Karpas-422 (cell line): ENCODE data around the gene TPP2. TPM values are rescaled to one million over a fixed set of nuclear protein-coding genes. Genes with fewer than 3 reads are reported as not detected.

Experiments used
- DNase-seq: peaks from one replicate; pipeline ENCODE4 v3.0.0-alpha.2; 2015
- H2AFZ ChIP-seq: fragments of 200-600 bp; sonication (generic); 2 replicates; pipeline ENCODE4 v1.6.1; 2014; ENCODE audit warnings: antibody characterized with exemption, low read length, mixed read lengths
- H3K27ac ChIP-seq: fragments of 200-600 bp; sonication (generic); 2 replicates; pipeline ENCODE4 v1.5.1; 2014; ENCODE audit warnings: mild to moderate bottlenecking, low read length, moderate library complexity
- H3K27me3 ChIP-seq: fragments of 200-600 bp; sonication (generic); 2 replicates; pipeline ENCODE4 v1.6.1; 2014; ENCODE audit warnings: low read length, mixed read lengths
- H3K36me3 ChIP-seq: fragments of 200-600 bp; sonication (generic); 2 replicates; pipeline ENCODE4 v1.6.1; 2014; ENCODE audit warnings: low read length, mixed read lengths; ENCODE audit not compliant: insufficient read depth
- H3K4me1 ChIP-seq: fragments of 200-600 bp; sonication (generic); 2 replicates; pipeline ENCODE4 v1.6.1; 2014; ENCODE audit warnings: mild to moderate bottlenecking, low read length, mixed read lengths
- H3K4me2 ChIP-seq: fragments of 200-600 bp; sonication (generic); 2 replicates; pipeline ENCODE4 v1.6.1; 2014; ENCODE audit warnings: low read length, low read depth, mild to moderate bottlenecking; ENCODE audit not compliant: poor library complexity, severe bottlenecking
- H3K4me3 ChIP-seq: fragments of 200-600 bp; sonication (generic); 2 replicates; pipeline ENCODE4 v1.5.1; 2014; ENCODE audit warnings: mild to moderate bottlenecking, antibody characterized with exemption, low read length, mixed read lengths
- H3K79me2 ChIP-seq: fragments of 200-600 bp; sonication (generic); 2 replicates; pipeline ENCODE4 v1.6.1; 2014; ENCODE audit warnings: mild to moderate bottlenecking, low read length, mixed read lengths
- H3K9ac ChIP-seq: fragments of 200-600 bp; sonication (generic); 2 replicates; pipeline ENCODE4 v1.6.0; 2014; ENCODE audit warnings: low read length
- H3K9me2 ChIP-seq: fragments of 200-600 bp; sonication (generic), shearing (Covaris generic); replicated peaks from 2 replicates; pipeline ENCODE4 v1.6.0; 2014; ENCODE audit warnings: mild to moderate bottlenecking, low read length, moderate library complexity; ENCODE audit not compliant: insufficient read depth
- H3K9me3 ChIP-seq: fragments of 300-700, 200-600 bp; sonication (generic); 2 replicates; pipeline ENCODE4 v1.6.1; 2014; ENCODE audit warnings: low read length, mixed read lengths
- H4K20me1 ChIP-seq: fragments of 200-600 bp; sonication (generic); 2 replicates; pipeline ENCODE4 v1.6.1; 2014; ENCODE audit warnings: mild to moderate bottlenecking, antibody characterized with exemption, low read length, low read depth; ENCODE audit not compliant: insufficient read depth
- total RNA-seq: library from RNA; depleted of rRNA; stranded (reverse); fragments of >200 nt; shearing (Covaris generic); gene quantifications from 2 replicates; pipeline ENCODE4 v1.2.3, GENCODE V29; 2014; ENCODE audit warnings: low replicate concordance

The TPP2 gene
- total RNA-seq, 1 experiment from 2014 or later = 62.2 TPM

- no peaks in the 10 kb centered on the region for H3K79me2 ChIP-seq
- no peak for DNase-seq
- H2AFZ ChIP-seq = no peak overlapping the region
- no peaks in the 10 kb centered on the region for H3K9me2 ChIP-seq
- H3K36me3 ChIP-seq = no peaks in the 10 kb centered on the region
- no peaks in the 10 kb centered on the region for H3K9me3 ChIP-seq
- H4K20me1 ChIP-seq = no peaks in the 10 kb centered on the region
- H3K27me3 ChIP-seq = no peaks in the 10 kb centered on the region
- H3K4me2 ChIP-seq = no peak overlapping the region
- no peaks in the 10 kb centered on the region for H3K4me1 ChIP-seq
- H3K4me3 ChIP-seq = no peak overlapping the region
- no peak overlapping the region for H3K9ac ChIP-seq
- H3K27ac ChIP-seq = no peak overlapping the region
These were observed 95.7 kb downstream of the TPP2 start for GRCh38 chr13:102692491-102692826.

- H3K9ac ChIP-seq = no peak overlapping the region
- H3K9me2 ChIP-seq = no peaks in the 10 kb centered on the region
- H3K4me3 ChIP-seq = no peak overlapping the region
- no peaks in the 10 kb centered on the region for H3K79me2 ChIP-seq
- no peaks in the 10 kb centered on the region for H3K4me1 ChIP-seq
- H3K9me3 ChIP-seq = no peaks in the 10 kb centered on the region
- no peaks in the 10 kb centered on the region for H3K36me3 ChIP-seq
- H3K27me3 ChIP-seq = no peaks in the 10 kb centered on the region
- no peak for DNase-seq
- no peak overlapping the region for H3K27ac ChIP-seq
- no peak overlapping the region for H3K4me2 ChIP-seq
- no peaks in the 10 kb centered on the region for H4K20me1 ChIP-seq
- no peak overlapping the region for H2AFZ ChIP-seq
These were observed 96.5 kb downstream of the TPP2 start for GRCh38 chr13:102693250-102693649.

- Histone ChIP-seq H3K27ac (no peak overlapping the region), H3K27me3 (no peaks in the 10 kb centered on the region), H3K4me1 (no peaks in the 10 kb centered on the region), H3K36me3 (no peaks in the 10 kb centered on the region), H3K9ac (no peak overlapping the region), H3K4me2 (no peak overlapping the region), H3K79me2 (no peaks in the 10 kb centered on the region), H3K9me3 (no peaks in the 10 kb centered on the region), H3K9me2 (no peaks in the 10 kb centered on the region), H2AFZ (no peak overlapping the region), H4K20me1 (no peaks in the 10 kb centered on the region), H3K4me3 (no peak overlapping the region)
- no peak for DNase-seq
These were observed 97.0 kb downstream of the TPP2 start for GRCh38 chr13:102693776-102694175.

- no peak within 1 kb of the TSS for H3K4me3 ChIP-seq
These were observed 98.2 kb downstream of the TPP2 start, which contains the start of gene METTL21C for GRCh38 chr13:102694937-102695336. TSS of gene METTL21C (minus strand) at chr13:102695044. CDS start at chr13:102694498, 546 bp downstream.

DNA sequence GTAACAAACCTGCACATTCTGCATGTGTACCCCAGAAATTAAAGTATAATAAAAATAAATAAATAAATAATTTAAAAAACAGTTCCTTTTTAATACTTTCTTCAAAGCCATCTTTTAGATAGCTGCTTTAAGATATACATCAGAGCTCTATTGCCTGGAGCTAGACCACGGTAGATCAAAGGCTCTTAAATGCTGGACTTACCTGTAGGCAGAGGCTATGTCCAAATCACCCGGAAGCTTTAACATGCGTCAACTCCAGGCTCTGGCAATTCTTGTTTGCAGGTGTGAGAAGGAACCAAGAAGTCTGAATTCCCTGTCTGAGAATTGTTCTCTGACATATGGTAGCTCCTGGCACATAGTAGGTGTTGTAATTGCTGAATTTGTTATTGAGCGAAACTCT lies 99.7 kb downstream of the TPP2 start:
- Histone ChIP-seq H3K4me1 (no peaks in the 10 kb centered on the region), H3K27ac (no peak overlapping the region)

More at GRCh38 chr13:102694937-102695336, 98.2 kb downstream of the TPP2 start, which contains the start of gene METTL21C:
- Histone ChIP-seq H3K9ac (no peak within 1 kb of the TSS), H3K36me3 (no peaks in the 10 kb centered on the region), H3K4me2 (no peak within 1 kb of the TSS), H3K4me1 (no peaks in the 10 kb centered on the region), H3K79me2 (no peaks in the 10 kb centered on the region), H3K9me3 (no peaks in the 10 kb centered on the region), H2AFZ (no peak within 1 kb of the TSS), H3K9me2 (no peaks in the 10 kb centered on the region), H3K27ac (no peak within 1 kb of the TSS), H3K27me3 (no peaks in the 10 kb centered on the region), H4K20me1 (no peaks in the 10 kb centered on the region)
- DNase-seq = no peak

GRCh38 chr13:102697264-102697663 lies 100.5 kb downstream of the TPP2 start:
- Histone ChIP-seq H3K9me2 (no peaks in the 10 kb centered on the region), H3K4me3 (no peak overlapping the region), H3K27ac (no peak overlapping the region), H2AFZ (no peak overlapping the region), H3K9me3 (no peaks in the 10 kb centered on the region), H3K4me1 (no peaks in the 10 kb centered on the region), H3K9ac (no peak overlapping the region), H4K20me1 (no peaks in the 10 kb centered on the region), H3K36me3 (no peaks in the 10 kb centered on the region), H3K27me3 (no peaks in the 10 kb centered on the region), H3K79me2 (no peaks in the 10 kb centered on the region), H3K4me2 (no peak overlapping the region)
- DNase-seq = no peak

More for the DNA sequence above, 99.7 kb downstream of the TPP2 start:
- Histone ChIP-seq H3K9me3 (no peaks in the 10 kb centered on the region), H3K79me2 (no peaks in the 10 kb centered on the region), H3K9ac (no peak overlapping the region), H3K36me3 (no peaks in the 10 kb centered on the region), H3K4me3 (no peak overlapping the region), H4K20me1 (no peaks in the 10 kb centered on the region), H3K27me3 (no peaks in the 10 kb centered on the region), H2AFZ (no peak overlapping the region), H3K9me2 (no peaks in the 10 kb centered on the region), H3K4me2 (no peak overlapping the region)
- no peak for DNase-seq

DNA sequence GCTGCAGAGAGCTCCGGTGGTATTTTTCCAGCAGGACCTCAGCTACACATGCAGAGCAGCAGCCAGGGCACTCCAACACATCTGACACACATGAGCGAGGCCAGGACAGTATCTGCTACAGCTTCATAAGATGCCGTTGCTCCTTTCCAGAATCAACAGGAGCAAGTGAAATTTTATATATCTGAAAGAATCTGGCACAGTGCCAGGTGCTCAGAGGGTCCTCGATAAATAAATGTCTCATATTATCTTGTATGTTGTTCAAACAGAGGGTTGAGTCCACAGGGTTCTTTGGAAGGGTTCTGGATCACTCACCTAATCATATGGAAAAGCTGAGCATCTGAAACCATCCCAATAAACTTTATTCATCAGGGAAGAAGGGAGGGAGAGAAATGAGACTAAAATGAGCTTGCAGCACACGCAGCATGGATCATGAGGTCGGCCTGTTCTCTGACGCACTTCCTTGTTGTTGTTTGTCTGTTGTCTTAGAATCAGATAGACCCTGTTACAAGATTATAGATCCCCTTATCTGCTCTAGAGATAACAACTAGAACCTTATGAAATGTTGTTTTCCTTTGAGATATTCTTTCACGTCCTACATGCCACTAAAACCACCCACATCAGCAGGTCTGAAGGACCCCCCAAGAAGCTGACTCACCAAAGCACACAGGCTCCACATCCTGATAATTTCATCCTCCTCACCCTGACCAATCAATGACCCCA lies 101.3 kb downstream of the TPP2 start:
- H3K27me3 ChIP-seq = no peaks in the 10 kb centered on the region
- DNase-seq = no peak
- no peak overlapping the region for H3K27ac ChIP-seq
- no peaks in the 10 kb centered on the region for H4K20me1 ChIP-seq
- no peak overlapping the region for H3K4me3 ChIP-seq
- no peak overlapping the region for H3K9ac ChIP-seq
- H3K9me3 ChIP-seq = no peaks in the 10 kb centered on the region
- H3K36me3 ChIP-seq = no peaks in the 10 kb centered on the region
- no peak overlapping the region for H2AFZ ChIP-seq
- H3K79me2 ChIP-seq = no peaks in the 10 kb centered on the region
- no peaks in the 10 kb centered on the region for H3K9me2 ChIP-seq
- no peak overlapping the region for H3K4me2 ChIP-seq
- no peaks in the 10 kb centered on the region for H3K4me1 ChIP-seq

- DNase-seq = no peak
- Histone ChIP-seq H2AFZ (no peak overlapping the region), H3K4me2 (no peak overlapping the region), H4K20me1 (no peaks in the 10 kb centered on the region), H3K4me3 (no peak overlapping the region), H3K4me1 (no peaks in the 10 kb centered on the region), H3K9me2 (no peaks in the 10 kb centered on the region), H3K27me3 (no peaks in the 10 kb centered on the region), H3K27ac (no peak overlapping the region), H3K9ac (no peak overlapping the region), H3K9me3 (no peaks in the 10 kb centered on the region), H3K36me3 (no peaks in the 10 kb centered on the region), H3K79me2 (no peaks in the 10 kb centered on the region)
These were observed 101.8 kb downstream of the TPP2 start for GRCh38 chr13:102698649-102698980.
